Activated CD8-positive, alpha-beta memory T cell treated with anti-CD3 and anti-CD28 coated beads for 24 hours (primary cell): ENCODE measurements around the gene ZNF148.
A peak's percentile ranks its signal among the peaks of the same experiment; 100 is the strongest.
"Not testable (repeated sequence)": the region's sequence is repeated elsewhere in the genome, so short reads cannot be mapped to it uniquely, and the experiment has no call there.

Experiments used
- DNase-seq: peaks from one replicate; pipeline ENCODE4 v3.0.0-alpha.2; 2020

Gene ZNF148

GRCh38 chr3:125375950-125376679, 990 bp upstream of the ZNF148 start:
- no peak for DNase-seq

- no peak for DNase-seq
Measured at GRCh38 chr3:125374501-125374995, 577 bp downstream of the ZNF148 start.

DNA sequence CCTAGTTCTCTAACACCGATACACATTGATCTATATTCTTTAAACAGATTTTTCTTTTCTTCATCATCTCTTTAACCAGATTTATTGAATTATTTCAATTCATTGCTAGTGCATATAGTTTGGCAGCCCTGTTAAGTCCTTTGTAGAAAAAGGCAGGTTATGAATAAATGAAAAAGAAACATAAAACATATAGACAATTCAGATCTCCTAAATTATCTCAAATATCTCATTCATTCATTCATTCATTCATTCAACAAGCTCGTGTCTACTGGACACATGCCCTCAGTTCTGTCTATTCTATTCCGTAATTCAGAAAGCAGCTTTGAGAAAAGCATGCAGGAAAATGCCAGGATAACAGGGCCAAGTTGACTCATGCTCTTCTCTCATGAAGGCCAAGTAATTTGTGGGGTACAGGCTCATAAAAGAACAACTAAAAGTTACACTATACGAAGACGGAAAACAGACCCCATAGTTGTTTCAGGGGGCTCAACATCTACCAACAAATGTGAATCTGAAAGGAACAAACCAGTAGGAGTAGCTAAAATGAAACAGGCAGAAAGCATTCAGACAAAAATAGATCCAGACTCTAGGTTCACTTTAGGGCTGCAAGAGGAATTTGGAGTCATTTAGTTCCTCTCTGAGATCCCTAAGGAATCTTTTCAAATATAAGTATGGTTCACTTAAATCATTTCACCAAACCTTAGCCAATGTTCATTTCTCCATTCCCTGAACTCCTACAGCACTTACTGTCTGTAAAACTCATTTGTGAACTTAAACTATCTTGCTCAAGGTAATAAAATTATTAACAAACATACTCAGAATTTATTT, 7.5 kb downstream of the ZNF148 start:
- no peak for DNase-seq

DNA sequence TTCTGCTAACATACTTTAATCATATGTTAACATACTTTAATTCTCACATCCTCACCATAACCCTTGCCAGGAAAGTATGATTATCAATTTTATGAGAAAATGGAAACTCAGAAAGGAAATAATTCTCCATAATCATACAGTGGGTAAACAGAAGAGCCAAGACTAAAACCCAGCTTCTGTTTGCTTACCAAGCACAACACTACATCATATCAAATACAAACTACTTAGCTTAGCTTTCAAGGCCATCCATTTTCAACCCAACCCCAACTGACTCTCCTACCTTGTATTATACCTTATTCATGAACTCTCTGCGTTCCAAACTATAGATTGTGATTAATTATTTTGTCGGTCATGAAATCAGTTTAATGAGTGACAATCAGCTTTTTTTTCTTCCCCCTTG, 9.0 kb downstream of the ZNF148 start:
- no peak for DNase-seq

- DNase-seq, result no peak
Measured at GRCh38 chr3:125359700-125360099, 15.4 kb downstream of the ZNF148 start.

GRCh38 chr3:125358923-125359322, 16.2 kb downstream of the ZNF148 start:
- DNase-seq, result no peak

DNA sequence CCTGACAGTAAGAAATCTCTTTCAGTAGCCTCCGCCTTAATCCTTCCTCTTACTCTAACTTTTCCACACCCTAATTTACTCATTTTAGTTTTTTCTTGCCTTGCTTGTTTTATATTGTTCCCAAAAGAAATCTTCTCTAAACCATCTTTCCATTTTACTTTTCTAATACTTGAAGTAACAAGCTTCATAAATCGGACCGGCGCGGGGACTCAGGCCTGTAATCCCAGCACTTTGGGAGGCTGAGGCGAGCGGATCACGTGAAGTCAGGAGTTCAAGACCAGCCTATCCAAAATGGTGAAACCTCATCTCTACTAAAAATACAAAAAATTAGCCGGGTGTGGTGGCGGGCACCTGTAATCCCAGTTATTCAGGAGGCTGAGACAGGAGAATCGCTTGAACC, 17.3 kb downstream of the ZNF148 start:
- DNase-seq, result no peak

DNA sequence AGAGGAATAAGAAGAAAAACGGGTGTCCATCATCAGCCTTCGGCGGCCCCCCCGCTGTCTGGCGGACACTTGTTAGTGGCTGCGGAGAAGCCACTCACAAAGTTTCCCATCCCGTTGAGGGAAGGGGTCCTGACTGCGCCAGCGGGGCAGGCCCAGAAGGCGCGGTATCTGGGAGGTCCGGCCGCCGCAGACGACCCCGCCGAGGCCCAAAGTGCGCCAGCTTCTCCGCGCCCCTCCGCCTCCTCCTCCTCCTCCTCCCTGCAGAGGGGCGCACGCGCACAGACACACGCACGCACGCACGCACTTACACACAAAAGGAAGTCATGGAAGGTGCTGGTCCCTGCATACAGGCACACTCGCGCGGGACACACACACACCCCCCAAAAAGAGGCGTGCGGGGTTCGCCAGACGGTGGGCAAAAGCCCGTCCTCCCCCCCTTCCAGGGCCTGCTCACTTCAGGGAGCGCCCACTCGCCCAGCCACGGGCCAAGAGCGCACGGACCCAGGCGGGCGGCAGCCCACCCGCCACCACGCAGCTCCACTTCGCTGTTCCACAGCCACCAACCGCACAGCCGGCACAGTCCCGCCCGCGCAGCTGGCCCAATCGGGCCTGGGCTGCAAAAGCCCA, 18.0 kb downstream of the ZNF148 start:
- peak; percentile 79 for DNase-seq

- no peak for DNase-seq
Measured at GRCh38 chr3:125356140-125357026, 18.7 kb downstream of the ZNF148 start.

GRCh38 chr3:125353659-125354058, 21.5 kb downstream of the ZNF148 start:
- DNase-seq, result no peak

GRCh38 chr3:125353128-125353527, 22.0 kb downstream of the ZNF148 start:
- DNase-seq, result no peak

GRCh38 chr3:125351814-125352456, 23.2 kb downstream of the ZNF148 start:
- DNase-seq, result no peak

DNA sequence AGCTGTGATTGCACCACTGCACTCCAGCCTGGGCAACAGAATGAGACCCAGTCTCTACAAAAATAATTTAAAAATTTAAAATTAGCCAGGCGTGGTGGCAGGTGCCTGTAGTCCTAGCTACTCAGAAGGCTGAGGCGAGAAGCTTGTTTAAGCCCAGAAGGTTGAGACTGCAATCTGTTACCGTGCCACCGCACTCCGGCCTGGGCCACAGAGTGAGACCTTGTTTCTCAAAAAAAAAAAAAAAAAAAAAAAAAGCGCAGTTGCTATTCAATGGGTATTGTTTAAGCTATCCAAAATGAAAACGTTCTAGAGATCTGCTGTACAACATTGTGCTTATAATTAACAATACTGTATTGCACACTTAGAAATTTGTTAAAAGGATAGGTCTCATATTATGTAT, 24.0 kb downstream of the ZNF148 start:
- DNase-seq, result no peak

GRCh38 chr3:125350597-125350996, 24.5 kb downstream of the ZNF148 start:
- no peak for DNase-seq

- no peak for DNase-seq
Measured at GRCh38 chr3:125349556-125350165, 25.5 kb downstream of the ZNF148 start.

DNA sequence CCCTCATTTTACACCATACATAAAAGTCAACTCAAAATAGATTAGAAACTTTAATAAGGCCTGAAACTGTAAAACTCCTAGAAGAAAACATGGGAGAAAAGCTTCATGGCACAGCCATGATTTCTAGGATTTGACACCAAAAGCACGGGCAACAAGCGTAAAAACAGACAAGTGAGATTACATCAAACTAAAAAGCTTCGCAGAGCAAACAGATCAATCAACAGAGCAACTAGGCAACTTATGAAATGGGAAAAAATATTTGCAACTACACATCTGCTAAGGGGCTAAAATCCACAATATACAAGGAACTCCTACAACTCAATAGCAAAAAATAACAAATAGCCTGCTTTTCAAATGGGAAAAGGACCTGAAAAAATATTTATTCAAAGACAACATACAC, 26.1 kb downstream of the ZNF148 start:
- DNase-seq, result no peak

DNA sequence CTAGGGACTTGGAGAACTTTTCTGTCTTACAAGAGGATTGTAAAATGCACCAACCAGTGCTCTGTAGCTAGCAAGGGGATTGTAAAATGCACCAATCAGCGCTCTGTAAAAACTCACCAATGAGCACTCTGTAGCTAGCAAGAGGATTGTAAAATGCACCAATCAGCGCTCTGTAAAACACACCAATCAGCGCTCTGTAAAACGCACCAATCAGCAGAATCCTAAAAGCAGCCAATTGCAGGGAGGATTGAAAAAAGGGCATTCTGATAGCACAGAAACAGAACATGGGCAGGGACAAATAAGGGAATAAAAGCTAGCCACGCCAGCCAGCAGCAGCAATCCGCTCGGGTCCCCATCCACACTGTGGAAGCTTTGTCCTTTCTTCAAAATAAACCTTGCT, 31.8 kb downstream of the ZNF148 start:
- DNase-seq, result not testable (repeated sequence)

- no peak for DNase-seq
Measured at GRCh38 chr3:125340121-125340520, 35.0 kb downstream of the ZNF148 start.

- no peak for DNase-seq
Measured at GRCh38 chr3:125337506-125337905, 37.6 kb downstream of the ZNF148 start.

DNA sequence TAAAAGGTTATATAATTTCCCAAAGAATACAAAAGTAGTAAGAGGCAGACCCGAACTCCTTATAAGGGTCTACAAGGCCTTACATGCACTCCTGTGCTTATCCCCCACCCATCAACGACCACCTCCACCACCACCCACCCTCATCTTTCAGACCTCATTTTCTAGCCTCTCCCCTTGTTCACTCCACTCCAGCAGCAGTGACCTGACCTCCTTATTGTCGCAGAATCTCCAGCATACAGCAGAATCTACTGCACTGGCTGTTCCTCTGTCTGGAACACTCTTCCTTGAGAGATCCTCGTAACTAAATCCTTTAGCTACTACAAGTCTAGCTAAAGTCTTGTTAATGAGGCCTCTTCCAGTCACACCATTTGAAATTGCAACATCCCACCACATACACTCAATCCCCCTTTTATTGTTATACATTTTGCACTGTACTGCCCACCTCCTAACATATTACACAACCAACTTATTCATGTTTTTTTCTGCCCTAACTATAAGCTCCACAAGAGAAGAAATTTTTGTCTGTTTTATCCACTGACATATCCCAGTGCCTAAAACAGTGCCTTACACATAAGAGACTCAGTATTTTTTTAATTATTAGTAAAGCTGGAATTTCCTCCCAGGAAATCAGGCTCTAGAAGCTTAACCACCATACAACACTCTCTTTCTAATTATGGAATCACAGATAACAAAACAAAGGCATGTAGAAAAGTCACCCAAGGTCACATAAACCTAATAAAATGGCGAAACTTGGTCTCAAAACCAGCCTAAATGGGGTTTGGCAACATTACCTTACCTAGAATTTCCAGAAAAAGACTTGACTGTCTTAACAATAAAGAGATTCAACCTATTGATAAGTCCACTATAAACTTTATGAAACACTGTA, 40.2 kb downstream of the ZNF148 start:
- no peak for DNase-seq

GRCh38 chr3:125332504-125332903, 42.6 kb downstream of the ZNF148 start:
- DNase-seq, result no peak
